ENCODE results near the gene ZNF613. TPM values are rescaled to one million over a fixed set of nuclear protein-coding genes. Genes with fewer than 3 reads are reported as not detected.
"Not testable (repeated sequence)": the region's sequence is repeated elsewhere in the genome, so short reads cannot be mapped to it uniquely, and the experiment has no call there.

The ZNF613 gene
- total RNA-seq, 2 donors from 2014 or later, result 2.6 to 4.1 TPM

- no peak for ATAC-seq
- peaks cover 54 to 58% of the 10 kb centered on the region in 2 donors for H3K9me3 Mint-ChIP-seq
These were observed 11.1 kb upstream of the ZNF613 start for GRCh38 chr19:51916167-51916566.

GRCh38 chr19:51919606-51920005, 7.7 kb upstream of the ZNF613 start:
- no peak for DNase-seq (ENCODE audit: low spot score in 2 of 2)
- no peak for ATAC-seq
- H3K9me3 Mint-ChIP-seq, result peaks cover 53 to 60% of the 10 kb centered on the region in 2 donors
- H3K27ac Mint-ChIP-seq, result no peak overlapping the region
- H3K36me3 Mint-ChIP-seq, result peaks cover 69 to 70% of the 10 kb centered on the region in 2 donors

More at GRCh38 chr19:51916167-51916566, 11.1 kb upstream of the ZNF613 start:
- H3K27ac Mint-ChIP-seq, result no peak overlapping the region
- DNase-seq (ENCODE audit: low spot score in 2 of 2), result no peak
- peaks cover 55 to 62% of the 10 kb centered on the region in 2 donors for H3K36me3 Mint-ChIP-seq

GRCh38 chr19:51921949-51922348, 5.3 kb upstream of the ZNF613 start:
- no peak for DNase-seq (ENCODE audit: low spot score in 2 of 2)
- peaks cover 48 to 56% of the 10 kb centered on the region in 2 donors for H3K9me3 Mint-ChIP-seq

GRCh38 chr19:51926426-51926783, 867 bp upstream of the ZNF613 start:
- Mint-ChIP-seq H3K27ac (peak overlapping the region; percentile 94 to 98), H3K36me3 (peaks cover 68 to 95% of the 10 kb centered on the region in 2 donors), H3K9me3 (peaks cover 38 to 64% of the 10 kb centered on the region in 2 donors)
- ATAC-seq (no peak), DNase-seq (ENCODE audit: low spot score in 2 of 2) (no peak)

More at GRCh38 chr19:51921949-51922348, 5.3 kb upstream of the ZNF613 start:
- ATAC-seq, result no peak
- Mint-ChIP-seq H3K36me3 (peaks cover 60 to 71% of the 10 kb centered on the region in 2 donors), H3K27ac (no peak overlapping the region)

GRCh38 chr19:51927859-51928258, 587 bp downstream of the ZNF613 start:
- Mint-ChIP-seq H3K36me3 (peaks cover 65 to 89% of the 10 kb centered on the region in 2 donors), H3K27ac (peak overlapping the region; percentile 94 to 98), H3K9me3 (peaks cover 31 to 61% of the 10 kb centered on the region in 2 donors)
- ATAC-seq, result no peak
- no peak for DNase-seq (ENCODE audit: low spot score in 2 of 2)

DNA sequence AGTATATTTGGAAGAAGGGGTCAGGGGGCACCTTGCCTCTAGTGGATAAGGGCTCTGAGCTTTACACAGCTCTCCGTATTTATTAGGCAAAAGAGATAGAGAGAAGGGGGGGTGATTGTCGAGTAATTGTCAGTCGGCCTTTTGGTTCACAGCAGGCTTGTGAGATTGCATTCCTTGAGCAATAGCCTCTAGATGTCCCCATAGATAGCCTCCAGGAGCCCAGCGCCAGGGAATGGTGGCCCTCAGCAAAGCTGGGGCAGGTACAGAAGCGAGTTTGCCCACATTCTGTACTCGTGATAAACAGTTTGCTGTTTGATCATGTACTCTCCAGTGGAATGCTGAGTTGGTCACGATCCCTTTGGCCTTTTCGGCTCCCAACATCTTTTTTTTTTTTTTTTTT, 4.6 kb downstream of the ZNF613 start:
- Mint-ChIP-seq H3K9me3 (peaks cover 27 to 57% of the 10 kb centered on the region in 2 donors), H3K36me3 (peaks cover 75 to 91% of the 10 kb centered on the region in 2 donors), H3K27ac (no peak overlapping the region)
- no peak for DNase-seq (ENCODE audit: low spot score in 2 of 2)
- no peak for ATAC-seq

DNA sequence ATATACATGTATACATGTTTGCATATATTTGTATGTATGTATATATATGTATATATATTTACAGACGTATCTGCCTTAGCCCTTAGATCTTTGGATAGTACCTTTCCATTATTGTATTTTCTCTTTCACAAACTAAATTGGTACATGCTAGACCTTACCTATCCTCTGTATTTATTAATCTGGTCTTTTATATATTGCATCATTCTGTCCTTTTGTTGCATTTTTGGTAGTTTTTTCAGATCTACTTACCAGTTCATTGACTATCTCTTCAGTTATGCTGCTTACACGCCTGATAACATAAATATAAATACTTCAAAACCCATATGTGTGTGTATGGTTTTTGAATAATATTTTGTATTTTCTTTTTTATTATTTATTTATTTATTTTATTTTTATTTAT, 11.7 kb downstream of the ZNF613 start:
- H3K27ac Mint-ChIP-seq, result no peak overlapping the region
- ATAC-seq (no peak), DNase-seq (ENCODE audit: low spot score in 2 of 2) (no peak)
- peaks cover 91 to 100% of the 10 kb centered on the region in 2 donors for H3K36me3 Mint-ChIP-seq
- H3K9me3 Mint-ChIP-seq, result peaks cover 48 to 60% of the 10 kb centered on the region in 2 donors

- ATAC-seq (no peak), DNase-seq (ENCODE audit: low spot score in 2 of 2) (no peak)
- H3K27ac Mint-ChIP-seq, result no peak overlapping the region
- peaks cover 79 to 87% of the 10 kb centered on the region in 2 donors for H3K36me3 Mint-ChIP-seq
- peaks cover 72 to 77% of the 10 kb centered on the region in 2 donors for H3K9me3 Mint-ChIP-seq
These were observed 17.7 kb downstream of the ZNF613 start for GRCh38 chr19:51944798-51945552.

GRCh38 chr19:51946602-51947001, 19.3 kb downstream of the ZNF613 start:
- Mint-ChIP-seq H3K27ac (no peak overlapping the region), H3K9me3 (peaks cover 73 to 75% of the 10 kb centered on the region in 2 donors), H3K36me3 (peaks cover 73 to 80% of the 10 kb centered on the region in 2 donors)
- ATAC-seq, result no peak
- no peak for DNase-seq (ENCODE audit: low spot score in 2 of 2)

DNA sequence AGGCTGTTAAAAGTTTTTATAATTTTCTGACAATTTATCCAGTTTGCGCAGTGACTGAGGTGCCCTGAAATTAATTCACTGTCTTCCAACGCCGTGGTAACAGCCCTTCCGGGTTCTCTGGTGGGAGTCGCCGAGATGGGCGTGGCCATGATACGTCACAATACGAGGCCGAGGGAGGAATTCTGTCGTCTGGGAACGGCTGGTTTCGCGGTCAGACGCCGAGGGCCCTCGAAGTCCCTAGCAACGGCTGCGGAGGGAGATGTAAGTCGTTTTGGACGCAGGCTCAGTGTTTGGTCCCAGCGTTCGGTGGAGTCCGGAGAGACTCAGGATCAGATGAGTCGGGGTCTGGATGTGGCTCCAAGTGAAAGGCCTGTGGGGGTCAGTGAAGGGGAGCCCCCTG, 21.7 kb downstream of the ZNF613 start:
- no peak for DNase-seq (ENCODE audit: low spot score in 2 of 2)
- Mint-ChIP-seq H3K36me3 (peaks cover 54 to 60% of the 10 kb centered on the region in 2 donors), H3K27ac (no peak overlapping the region), H3K9me3 (peaks cover 56 to 62% of the 10 kb centered on the region in 2 donors)
- no peak for ATAC-seq

DNA sequence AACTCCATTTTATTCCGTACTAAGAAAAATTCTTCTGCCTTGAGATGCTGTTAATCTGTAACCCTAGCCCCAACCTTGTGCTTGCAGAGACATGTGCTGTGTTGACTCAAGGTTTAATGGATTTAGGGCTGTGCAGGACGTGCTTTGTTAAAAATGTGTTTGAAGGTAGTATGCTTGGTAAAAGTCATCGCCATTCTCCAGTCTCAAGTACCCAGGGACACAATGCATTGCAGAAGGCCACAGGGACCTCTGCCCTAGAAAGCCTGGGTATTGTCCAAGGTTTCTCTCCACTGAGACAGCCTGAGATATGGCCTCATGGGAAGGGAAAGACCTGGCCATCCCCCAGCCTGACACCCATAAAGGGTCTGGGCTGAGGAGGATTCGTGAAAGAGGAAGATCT, 30.6 kb downstream of the ZNF613 start:
- Mint-ChIP-seq H3K36me3 (peaks cover 53 to 57% of the 10 kb centered on the region in 2 donors), H3K9me3 (peaks cover 38 to 51% of the 10 kb centered on the region in 2 donors)
- ATAC-seq, result not testable (repeated sequence)

GRCh38 chr19:51959791-51960190, 32.5 kb downstream of the ZNF613 start:
- Mint-ChIP-seq H3K36me3 (peaks cover 66 to 72% of the 10 kb centered on the region in 2 donors), H3K9me3 (peaks cover 40 to 63% of the 10 kb centered on the region in 2 donors), H3K27ac (no peak overlapping the region)
- ATAC-seq, result no peak
- DNase-seq (ENCODE audit: low spot score in 2 of 2), result no peak

More for the DNA sequence above, 30.6 kb downstream of the ZNF613 start:
- H3K27ac Mint-ChIP-seq; DNase-seq (ENCODE audit: low spot score in 2 of 2): not testable (repeated sequence)

DNA sequence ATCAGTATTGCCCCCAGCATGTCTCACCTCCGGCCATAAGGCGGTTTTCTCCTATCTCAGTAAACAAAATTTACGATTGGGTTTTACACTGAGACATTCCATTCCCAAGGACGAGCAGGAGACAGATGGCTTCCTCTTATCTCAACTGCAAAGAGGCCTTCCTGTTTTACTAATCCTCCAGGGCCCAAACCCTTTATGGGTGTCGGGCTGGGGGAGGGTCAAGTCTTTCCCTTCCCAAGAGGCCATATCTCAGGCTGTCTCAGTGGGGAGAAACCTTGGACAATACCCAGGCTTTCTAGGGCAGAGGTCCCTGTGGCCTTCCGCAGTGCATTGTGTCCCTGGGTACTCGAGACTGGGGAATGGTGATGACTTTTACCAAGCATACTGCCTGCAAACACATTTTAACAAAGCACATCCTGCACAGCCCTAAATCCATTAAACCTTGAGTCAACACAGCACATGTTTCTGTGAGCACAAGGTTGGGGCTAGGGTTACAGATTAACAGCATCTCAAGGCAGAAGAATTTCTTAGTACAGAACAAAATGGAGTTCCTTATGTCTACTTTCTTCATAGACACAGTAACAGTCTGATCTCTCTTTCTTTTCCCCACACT, 33.5 kb downstream of the ZNF613 start:
- H3K36me3 Mint-ChIP-seq, result peaks cover 73 to 79% of the 10 kb centered on the region in 2 donors
- not testable (repeated sequence) for H3K27ac Mint-ChIP-seq; DNase-seq (ENCODE audit: low spot score in 2 of 2); ATAC-seq
- H3K9me3 Mint-ChIP-seq, result peaks cover 49 to 70% of the 10 kb centered on the region in 2 donors

GRCh38 chr19:51965583-51965982, 38.3 kb downstream of the ZNF613 start:
- ATAC-seq (no peak), DNase-seq (ENCODE audit: low spot score in 2 of 2) (no peak)
- Mint-ChIP-seq H3K9me3 (peaks cover 48 to 52% of the 10 kb centered on the region in 2 donors), H3K36me3 (peaks cover 82 to 86% of the 10 kb centered on the region in 2 donors), H3K27ac (no peak overlapping the region)

- no peak for DNase-seq (ENCODE audit: low spot score in 2 of 2)
- no peak for ATAC-seq
- Mint-ChIP-seq H3K9me3 (peaks cover 42 to 44% of the 10 kb centered on the region in 2 donors), H3K27ac (no peak overlapping the region), H3K36me3 (peaks cover 77 to 84% of the 10 kb centered on the region in 2 donors)
These were observed 43.4 kb downstream of the ZNF613 start for GRCh38 chr19:51970718-51971117.

GRCh38 chr19:51971624-51972023, 44.4 kb downstream of the ZNF613 start:
- no peak overlapping the region for H3K27ac Mint-ChIP-seq
- H3K36me3 Mint-ChIP-seq, result peaks cover 76 to 83% of the 10 kb centered on the region in 2 donors
- DNase-seq (ENCODE audit: low spot score in 2 of 2) (peak in 1 of 2 donors; percentile 9), ATAC-seq (no peak)
- H3K9me3 Mint-ChIP-seq, result peaks cover 44 to 47% of the 10 kb centered on the region in 2 donors

DNA sequence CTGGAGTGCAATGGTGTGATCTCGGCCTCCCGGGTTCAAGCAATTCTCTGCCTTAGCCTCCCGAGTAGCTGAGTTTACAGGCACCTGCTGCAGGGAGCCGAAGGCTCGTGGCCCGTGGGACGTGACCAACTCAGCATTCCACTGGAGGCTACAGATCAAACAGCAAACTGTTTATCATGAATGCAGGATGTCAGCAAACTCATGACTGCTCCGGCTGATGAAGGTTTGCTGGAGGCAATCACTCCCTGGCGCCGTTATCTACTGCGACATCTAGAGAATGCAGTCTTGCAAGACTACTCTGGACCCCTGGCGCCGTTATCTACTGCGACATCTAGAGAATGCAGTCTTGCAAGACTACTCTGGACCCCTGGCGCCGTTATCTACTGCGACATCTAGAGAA, 48.5 kb downstream of the ZNF613 start:
- DNase-seq (ENCODE audit: low spot score in 2 of 2); ATAC-seq; H3K27ac Mint-ChIP-seq: not testable (repeated sequence)
- Mint-ChIP-seq H3K9me3 (peaks cover 50 to 57% of the 10 kb centered on the region in 2 donors), H3K36me3 (peaks cover 87 to 95% of the 10 kb centered on the region in 2 donors)

Data from activated naive CD4-positive, alpha-beta T cell treated with anti-CD3 and anti-CD28 coated beads, Interleukin-2, amount 50 U/mL, for 72 hours (primary cell).